Measurements from ENCODE around the gene PRORP. TPM values are rescaled to one million over a fixed set of nuclear protein-coding genes. Genes with fewer than 3 reads are reported as not detected.
A peak's percentile ranks its signal among the peaks of the same experiment; 100 is the strongest.
"Not testable (repeated sequence)": the region's sequence is repeated elsewhere in the genome, so short reads cannot be mapped to it uniquely, and the experiment has no call there.

Gene PRORP
- polyA plus RNA-seq, 3 donors: 27.2 to 30.6 (median 27.3) TPM

DNA sequence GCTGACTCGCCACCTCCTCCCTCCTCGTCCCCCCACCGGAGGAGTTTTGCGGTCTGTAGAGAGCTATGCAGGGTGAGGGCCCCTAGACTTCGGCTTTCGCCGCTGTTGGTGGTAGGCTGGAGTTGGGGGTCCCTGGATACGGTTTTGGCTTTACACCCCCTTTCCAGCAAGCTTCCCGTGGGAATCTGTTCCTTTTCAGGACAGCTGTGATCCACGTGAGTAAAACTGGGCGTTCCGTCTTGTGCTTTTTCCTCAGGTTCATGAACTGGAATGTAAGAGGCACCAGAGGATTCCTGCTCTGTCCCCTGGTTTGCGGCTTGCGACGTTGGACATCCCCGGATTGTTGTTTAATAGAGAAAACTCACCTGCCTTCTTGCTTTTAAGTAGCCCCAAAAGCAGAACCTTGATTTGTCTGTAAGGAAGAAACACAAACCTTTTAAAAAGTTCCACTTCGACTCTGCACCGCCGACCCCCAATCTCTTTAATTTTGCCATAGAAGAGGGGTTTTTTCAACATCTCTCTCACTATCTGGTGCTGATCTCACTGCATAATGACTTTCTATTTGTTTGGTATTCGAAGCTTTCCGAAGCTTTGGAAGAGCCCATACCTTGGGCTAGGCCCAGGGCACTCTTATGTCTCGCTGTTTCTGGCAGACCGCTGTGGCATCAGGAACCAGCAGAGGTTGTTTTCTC, 490 bp downstream of the PRORP start:
- DNase-seq (ENCODE audit: extremely low read depth in 1 of 11, low read depth in 9 of 11, low spot score in 4 of 11): peak in 3 of 11 donors; percentile 6 to 37 (median 29)

DNA sequence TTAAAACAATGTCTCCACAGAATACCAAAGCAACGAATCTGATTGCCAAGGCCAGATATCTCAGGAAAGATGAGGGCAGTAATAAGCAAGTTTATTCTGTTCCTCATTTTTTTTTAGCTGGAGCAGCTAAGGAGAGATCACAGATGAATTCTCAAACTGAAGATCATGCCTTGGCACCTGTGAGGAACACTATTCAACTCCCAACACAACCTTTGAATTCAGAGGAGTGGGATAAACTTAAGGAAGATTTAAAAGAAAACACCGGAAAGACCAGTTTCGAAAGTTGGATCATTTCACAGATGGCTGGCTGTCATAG, 994 bp downstream of the PRORP start:
- no peak for DNase-seq (ENCODE audit: extremely low read depth in 1 of 11, low read depth in 9 of 11, low spot score in 4 of 11)

DNA sequence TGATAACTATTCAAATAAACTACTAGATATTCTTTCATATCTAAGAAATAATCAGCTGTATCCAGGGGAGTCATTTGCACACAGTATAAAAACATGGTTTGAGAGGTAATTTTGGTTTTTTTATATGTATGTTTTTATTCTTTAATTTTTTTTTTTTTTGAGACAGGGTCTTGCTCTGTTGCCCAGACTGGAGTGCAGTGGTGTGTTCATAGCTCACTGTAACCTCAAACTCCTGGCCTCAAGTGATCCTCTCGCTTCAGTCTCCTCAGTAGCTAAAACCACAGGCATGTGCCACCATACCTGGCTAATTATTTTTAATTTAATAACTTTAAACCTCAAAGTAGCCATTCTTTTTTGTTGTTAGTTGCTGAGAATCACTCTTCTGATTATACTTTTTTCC, 1.8 kb downstream of the PRORP start:
- no peak for DNase-seq (ENCODE audit: extremely low read depth in 1 of 11, low read depth in 9 of 11, low spot score in 4 of 11)

DNA sequence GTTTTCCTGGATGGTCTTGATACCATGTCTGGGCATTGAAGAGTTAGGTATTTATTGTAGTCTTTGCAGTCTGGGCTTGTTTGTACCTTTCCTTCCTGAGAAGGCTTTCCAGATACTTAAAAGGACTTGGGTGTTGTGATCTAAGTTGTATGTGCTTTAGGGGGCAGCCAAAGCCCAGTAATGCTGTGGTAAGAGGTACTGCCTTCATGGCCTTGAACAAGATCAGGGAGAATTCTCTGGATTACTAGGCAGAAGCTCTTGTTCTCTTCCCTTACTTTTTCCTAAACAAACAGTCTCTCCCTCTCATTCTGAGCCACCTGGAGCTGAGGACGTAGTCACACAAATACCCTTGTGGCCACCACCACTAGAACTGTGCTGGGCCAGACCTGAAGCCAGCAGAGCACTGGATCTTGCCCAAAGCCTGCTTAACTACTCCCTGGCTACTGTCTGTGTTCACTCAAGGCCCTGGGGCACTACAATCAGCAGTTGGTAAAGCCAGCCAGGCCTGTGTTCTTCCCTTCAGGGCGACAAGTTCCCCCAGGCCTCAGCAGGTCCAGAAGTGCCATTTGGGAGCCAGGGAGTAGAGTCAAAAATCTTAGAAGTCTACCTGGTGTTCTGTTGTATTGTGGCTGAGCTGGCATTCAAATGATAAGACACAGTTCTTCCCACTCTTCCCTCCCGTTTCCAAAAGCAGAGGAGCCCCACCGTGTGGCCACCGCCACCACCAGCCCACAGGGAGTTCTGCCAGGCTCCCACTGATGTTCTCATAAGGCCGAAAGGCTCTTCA, 11.4 kb downstream of the PRORP start:
- no peak for DNase-seq (ENCODE audit: extremely low read depth in 1 of 11, low read depth in 9 of 11, low spot score in 4 of 11)

DNA sequence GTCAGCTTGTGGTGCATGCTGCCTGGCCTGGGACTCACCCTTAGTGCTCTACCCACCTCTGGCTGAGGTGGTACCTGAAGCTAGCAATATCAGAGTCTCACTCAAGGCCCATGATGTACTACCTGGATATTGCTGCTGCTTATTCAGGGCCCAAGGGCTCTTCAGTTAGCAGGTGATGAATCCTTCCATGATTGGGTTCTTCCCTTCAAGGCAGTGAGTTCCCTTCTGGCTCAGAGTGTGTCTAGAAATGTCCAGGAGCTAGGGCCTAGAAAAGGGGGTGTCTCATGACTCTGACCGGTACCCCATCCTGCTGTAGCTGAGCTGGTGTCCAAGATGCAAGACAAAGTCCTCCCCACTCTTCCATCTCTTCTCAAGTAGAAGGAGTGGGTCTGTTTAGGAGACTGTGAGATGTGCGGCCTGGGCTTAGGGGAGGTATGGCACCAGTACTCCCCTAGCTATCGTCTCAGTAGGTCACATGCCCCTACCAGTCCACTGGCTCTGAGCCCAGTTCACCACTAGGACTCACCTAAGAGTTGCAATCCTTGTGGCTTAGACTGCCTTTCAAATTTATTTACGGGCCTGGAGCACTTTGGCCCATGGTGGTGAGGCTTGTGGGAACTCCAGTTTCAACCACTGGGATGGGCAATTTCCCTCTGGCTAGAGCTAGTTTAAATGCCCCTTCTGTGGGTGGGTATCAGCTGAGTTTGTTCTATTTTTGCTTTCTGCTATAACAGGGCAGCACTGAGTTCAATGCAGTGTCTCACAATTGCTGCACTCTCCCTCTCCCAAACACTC, 12.2 kb downstream of the PRORP start:
- no peak for DNase-seq (ENCODE audit: extremely low read depth in 1 of 11, low read depth in 9 of 11, low spot score in 4 of 11)

- no peak for DNase-seq (ENCODE audit: extremely low read depth in 1 of 11, low read depth in 9 of 11, low spot score in 4 of 11)
Observed at GRCh38 chr14:35138585-35138984, 16.2 kb downstream of the PRORP start.

DNA sequence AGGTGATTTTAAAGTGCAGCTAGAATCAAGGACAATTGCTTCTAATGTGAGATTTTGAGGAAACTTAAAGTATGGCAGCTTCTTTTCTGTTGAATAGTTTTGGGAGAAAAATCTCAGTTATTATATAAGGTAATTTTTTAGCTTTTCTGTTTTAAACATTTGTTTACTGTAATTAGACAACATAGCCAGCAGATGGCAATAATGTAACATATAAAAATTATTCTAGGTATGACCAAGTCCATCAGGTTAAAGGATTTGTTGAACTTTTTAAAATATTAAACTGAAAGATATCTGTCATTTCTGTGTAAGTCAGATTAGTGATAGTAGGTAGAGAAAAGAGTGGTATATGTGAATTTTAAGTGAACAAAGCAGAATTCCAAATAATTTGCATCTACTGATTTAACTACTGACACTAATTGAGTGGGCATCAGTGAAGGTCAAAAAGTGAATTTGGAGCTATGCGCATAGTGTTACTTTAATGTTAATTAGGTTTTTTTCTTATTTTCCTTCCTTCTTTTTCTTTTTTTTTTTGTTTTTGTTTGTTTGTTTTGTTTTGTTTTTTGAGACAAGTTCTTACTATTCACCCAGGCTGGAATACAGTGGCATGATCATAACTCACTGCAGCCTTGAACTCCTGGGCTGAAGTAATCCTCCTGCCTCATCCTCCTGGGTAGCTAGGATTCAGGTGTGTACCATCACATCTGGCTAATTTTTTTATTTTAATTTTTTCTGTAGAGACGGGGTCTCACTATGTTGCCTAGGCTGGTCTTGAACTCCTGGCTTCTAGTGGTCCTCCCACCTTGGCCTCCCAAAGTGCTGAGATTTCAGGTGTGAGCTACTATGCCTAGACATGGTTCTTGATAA, 18.6 kb downstream of the PRORP start:
- DNase-seq (ENCODE audit: extremely low read depth in 1 of 11, low read depth in 9 of 11, low spot score in 4 of 11): no peak

DNA sequence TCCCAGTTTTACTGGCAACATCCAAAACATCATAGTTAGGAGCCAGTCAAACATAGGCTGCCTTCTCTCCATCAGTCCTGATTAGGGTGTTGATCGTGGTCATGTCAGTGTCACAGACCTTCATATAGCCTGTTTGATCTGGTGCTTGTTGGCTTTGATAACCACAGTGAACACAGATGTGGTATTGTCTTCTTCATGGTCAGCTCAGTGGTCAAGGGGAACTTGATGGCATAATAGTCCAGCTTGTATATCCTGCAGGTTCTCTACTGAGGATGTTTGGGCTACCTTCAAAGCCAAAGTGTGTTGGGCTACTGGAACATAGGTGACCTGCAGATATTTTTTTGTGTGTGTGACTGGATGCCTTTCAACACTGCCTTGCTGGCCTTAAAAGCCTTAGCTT, 21.7 kb downstream of the PRORP start:
- DNase-seq (ENCODE audit: extremely low read depth in 1 of 11, low read depth in 9 of 11, low spot score in 4 of 11): no peak

DNA sequence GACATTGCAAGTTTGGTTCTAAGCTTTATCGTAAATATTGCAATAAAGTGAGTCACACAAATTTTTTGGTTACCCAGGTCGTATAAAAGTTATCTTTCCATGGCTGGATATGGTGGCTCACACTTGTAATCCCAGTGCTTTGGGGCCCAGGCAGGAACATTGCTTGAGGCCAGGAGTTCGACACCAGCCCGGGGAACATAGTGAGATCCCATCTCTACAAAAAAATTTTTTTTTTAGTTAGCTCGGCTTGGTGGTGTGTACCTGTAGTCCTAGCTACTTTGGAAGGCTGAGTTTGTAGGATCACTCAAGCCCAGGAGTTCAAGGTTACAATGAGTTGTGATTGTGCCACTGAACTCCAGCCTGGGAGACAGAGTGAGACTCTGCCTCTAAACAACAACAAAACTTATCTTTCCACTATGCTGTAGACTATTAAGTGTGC, 24.4 kb downstream of the PRORP start:
- no peak for DNase-seq (ENCODE audit: extremely low read depth in 1 of 11, low read depth in 9 of 11, low spot score in 4 of 11)

DNA sequence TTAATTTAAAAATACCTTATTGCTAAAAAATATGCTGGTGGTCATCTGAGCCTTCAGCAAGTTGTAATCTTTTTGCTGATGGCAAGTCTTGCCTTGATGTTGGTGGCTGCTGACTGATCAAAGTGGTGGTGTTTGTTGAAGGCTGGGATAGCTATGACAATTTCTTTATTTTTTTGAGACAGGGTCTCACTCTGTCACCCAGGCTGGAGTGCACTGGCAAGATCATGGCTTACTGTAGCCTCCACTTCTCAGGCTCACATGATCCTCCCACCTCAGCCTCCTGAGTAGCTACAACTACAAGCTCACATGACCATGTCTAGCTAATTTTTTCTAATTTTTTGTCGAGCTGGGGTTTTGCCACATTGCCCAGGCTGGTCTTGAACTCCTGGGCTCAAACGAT, 24.8 kb downstream of the PRORP start:
- DNase-seq (ENCODE audit: extremely low read depth in 1 of 11, low read depth in 9 of 11, low spot score in 4 of 11): no peak

DNA sequence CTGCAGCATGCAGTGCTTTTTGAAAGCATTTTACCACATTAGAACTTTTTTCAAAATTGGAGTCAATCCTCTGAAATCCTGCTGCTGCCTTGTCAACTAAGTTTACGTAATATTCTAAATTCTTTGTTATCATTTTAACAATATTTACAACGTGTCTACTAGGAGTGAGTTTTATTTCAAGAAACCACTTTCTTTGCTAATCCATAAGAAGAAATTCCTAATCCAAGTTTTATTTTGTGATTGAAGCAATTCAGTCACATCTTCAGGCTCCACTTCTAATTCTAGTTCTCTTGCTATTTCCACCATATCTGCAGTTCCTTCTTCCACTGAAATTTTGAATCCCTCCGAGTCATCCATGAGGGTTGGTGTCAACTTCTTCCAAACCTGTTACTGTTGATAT, 25.4 kb downstream of the PRORP start:
- no peak for DNase-seq (ENCODE audit: extremely low read depth in 1 of 11, low read depth in 9 of 11, low spot score in 4 of 11)

DNA sequence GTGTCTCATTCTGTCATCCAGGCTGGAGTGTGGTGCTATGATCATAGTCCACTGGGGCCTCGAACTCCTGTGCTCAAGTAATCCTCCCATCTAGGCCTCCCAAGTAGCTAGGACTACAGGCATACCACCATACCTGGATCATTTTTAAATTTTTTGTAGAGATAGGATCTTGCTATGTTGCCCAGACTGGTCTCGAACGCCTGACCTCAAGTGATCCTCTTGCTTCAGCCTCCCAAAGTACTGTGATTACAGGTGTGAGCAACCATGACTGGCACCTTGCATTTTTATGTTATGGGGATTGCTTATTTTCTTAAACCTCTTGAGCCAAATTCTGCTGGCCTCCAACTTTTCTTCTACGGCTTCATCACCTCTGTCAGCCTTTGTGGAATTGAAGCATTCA, 26.9 kb downstream of the PRORP start:
- no peak for DNase-seq (ENCODE audit: extremely low read depth in 1 of 11, low read depth in 9 of 11, low spot score in 4 of 11)

- not testable (repeated sequence) for DNase-seq (ENCODE audit: extremely low read depth in 1 of 11, low read depth in 9 of 11, low spot score in 4 of 11)
Observed at GRCh38 chr14:35152531-35152930, 30.2 kb downstream of the PRORP start.

GRCh38 chr14:35154016-35154415, 31.7 kb downstream of the PRORP start:
- DNase-seq (ENCODE audit: extremely low read depth in 1 of 11, low read depth in 9 of 11, low spot score in 4 of 11): no peak

DNA sequence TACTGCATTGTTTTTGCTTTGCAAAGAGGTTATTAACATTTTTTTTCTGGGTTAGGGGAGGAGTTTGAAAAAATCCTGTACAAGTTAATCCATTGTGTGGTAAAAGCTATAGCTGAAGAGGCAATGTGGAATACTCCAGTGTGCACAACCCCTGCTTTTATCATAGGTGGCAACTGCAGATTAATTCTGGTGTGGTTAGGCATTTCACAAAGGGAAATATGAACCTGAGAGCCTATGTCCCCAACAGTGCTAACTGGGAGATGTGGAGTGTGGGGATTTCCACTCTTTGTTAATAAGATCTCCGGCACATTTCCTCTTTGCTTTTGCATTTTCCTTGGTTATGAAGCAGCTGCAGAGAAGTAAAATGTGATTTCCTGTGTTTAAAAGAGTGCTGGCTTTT, 33.6 kb downstream of the PRORP start:
- no peak for DNase-seq (ENCODE audit: extremely low read depth in 1 of 11, low read depth in 9 of 11, low spot score in 4 of 11)

DNA sequence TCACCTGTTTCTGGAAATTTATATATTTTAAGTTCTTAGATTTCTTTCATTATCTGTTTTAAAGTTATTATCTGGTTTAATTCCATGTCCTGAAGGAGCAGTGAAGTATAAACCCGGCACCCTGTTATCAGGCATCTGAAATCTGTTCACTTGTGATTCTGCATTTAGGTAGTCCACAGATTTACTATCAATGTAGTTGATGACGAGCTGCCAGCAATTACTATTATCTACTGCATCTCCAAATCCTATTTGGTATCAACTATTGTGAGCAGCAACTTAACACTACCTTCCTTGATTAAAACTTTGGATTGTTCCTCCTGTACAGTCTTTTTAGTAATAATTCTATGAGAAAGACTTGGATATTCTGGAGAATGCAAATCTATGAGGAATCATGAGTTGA, 36.1 kb downstream of the PRORP start:
- DNase-seq (ENCODE audit: extremely low read depth in 1 of 11, low read depth in 9 of 11, low spot score in 4 of 11): no peak

- DNase-seq (ENCODE audit: extremely low read depth in 1 of 11, low read depth in 9 of 11, low spot score in 4 of 11): peak in 5 of 11 donors; percentile 22 to 51 (median 46)
Observed at GRCh38 chr14:35158951-35159653, 36.8 kb downstream of the PRORP start.

GRCh38 chr14:35159742-35160409, 37.5 kb downstream of the PRORP start:
- DNase-seq (ENCODE audit: extremely low read depth in 1 of 11, low read depth in 9 of 11, low spot score in 4 of 11): no peak

Data from renal cortex interstitium (tissue), 11 donors.